OCI-LY1 (cell line): ENCODE data around the gene CACNB2.

Experiments used
- EZH2 ChIP-seq: fragments of 200-600 bp; sonication (generic), shearing (Covaris generic); IDR thresholded peaks from 2 replicates; pipeline ENCODE4 v1.8.0; 2017; ENCODE audit warnings: borderline replicate concordance, mixed run types, mild to moderate bottlenecking, antibody characterized with exemption, low read length, moderate library complexity, mixed read lengths
- TF ChIP-seq, protein P1 (sequence below): fragments of 200-600 bp; sonication (generic), shearing (Covaris generic); IDR thresholded peaks from 2 replicates; pipeline ENCODE4 v1.5.1; 2017; ENCODE audit warnings: mild to moderate bottlenecking, antibody characterized with exemption, low read length, moderate library complexity, mixed read lengths

DNA sequence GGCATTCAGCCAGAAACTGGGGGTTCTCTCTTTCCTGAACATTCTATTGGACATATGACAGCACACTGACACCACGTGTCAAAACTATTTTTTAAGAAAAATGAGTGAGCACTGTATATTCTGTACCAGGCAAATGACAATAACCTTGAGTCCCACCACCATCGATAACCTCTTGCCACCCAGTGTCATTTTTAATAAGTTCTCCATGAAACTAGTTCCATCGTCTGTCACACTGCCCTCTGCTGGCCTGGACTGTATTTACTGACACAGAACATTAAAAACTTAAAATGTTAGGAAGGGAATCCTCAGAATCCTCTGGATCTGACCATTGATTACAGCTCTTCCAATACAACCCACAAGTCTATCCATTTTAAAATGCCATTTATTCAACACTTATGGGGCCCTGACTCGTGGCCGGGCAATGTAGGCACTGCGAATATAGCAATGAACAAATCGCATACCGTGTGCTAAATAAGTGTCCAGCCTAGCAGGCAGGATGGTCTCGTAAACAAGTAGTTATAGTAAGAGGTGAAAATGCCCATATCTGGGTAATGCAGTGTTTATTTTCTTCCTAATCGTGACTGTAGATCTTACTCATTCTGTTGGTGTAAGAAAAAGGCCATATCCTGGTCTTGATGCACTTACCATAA lies 35.9 kb upstream of the CACNB2 start:
- TF ChIP-seq, protein P1, sequence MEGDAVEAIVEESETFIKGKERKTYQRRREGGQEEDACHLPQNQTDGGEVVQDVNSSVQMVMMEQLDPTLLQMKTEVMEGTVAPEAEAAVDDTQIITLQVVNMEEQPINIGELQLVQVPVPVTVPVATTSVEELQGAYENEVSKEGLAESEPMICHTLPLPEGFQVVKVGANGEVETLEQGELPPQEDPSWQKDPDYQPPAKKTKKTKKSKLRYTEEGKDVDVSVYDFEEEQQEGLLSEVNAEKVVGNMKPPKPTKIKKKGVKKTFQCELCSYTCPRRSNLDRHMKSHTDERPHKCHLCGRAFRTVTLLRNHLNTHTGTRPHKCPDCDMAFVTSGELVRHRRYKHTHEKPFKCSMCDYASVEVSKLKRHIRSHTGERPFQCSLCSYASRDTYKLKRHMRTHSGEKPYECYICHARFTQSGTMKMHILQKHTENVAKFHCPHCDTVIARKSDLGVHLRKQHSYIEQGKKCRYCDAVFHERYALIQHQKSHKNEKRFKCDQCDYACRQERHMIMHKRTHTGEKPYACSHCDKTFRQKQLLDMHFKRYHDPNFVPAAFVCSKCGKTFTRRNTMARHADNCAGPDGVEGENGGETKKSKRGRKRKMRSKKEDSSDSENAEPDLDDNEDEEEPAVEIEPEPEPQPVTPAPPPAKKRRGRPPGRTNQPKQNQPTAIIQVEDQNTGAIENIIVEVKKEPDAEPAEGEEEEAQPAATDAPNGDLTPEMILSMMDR: peak; percentile 87
- TF ChIP-seq EZH2: no peak
